Measurements from ENCODE around the gene TTC7B.

TTC7B gene

DNA sequence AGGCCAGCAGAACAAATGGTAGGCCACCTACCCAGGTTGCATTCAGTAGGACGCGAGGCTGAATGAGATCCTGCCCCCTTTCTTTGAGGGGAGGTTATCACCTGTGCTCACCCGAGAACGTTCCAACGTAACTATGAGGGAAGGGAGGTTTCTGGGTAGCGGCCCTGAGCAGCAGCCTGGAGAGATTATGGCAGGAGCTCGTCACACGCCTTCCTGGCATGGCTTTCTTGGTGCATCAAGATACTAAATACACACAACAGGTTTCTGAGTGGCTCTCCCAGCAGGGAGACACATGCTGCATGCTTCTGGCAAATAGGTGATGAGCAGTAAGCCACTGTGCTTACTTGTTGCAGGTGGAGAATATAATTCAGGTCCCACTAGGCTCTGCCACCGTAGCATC, 271.7 kb downstream of the TTC7B start:
- H4K91ac ChIP-seq (ENCODE audit: low read depth, low read length): no peak overlapping the region
- H3K14ac ChIP-seq (ENCODE audit: low read length): no peak overlapping the region
- no peak for DNase-seq
- H3K4me3 ChIP-seq (ENCODE audit: low read depth, low read length): no peak overlapping the region
- no peak overlapping the region for H2BK12ac ChIP-seq (ENCODE audit: low read length)
- H3K79me1 ChIP-seq (ENCODE audit: low read length): no peaks in the 10 kb centered on the region
- no peak overlapping the region for H3K4me2 ChIP-seq (ENCODE audit: low read length)
- H2BK5ac ChIP-seq (ENCODE audit: low read depth, low read length, poor library complexity): no peak overlapping the region
- H3K79me2 ChIP-seq (ENCODE audit: control insufficient read depth, insufficient read depth, low read length, poor library complexity): no peaks in the 10 kb centered on the region
- no peak overlapping the region for H3K18ac ChIP-seq (ENCODE audit: low read length)
- WGBS (ENCODE audit: extremely low coverage, insufficient coverage, insufficient read length): no CpG with 5 or more reads among the region's 9 CpGs
- no peak overlapping the region for H3K27ac ChIP-seq (ENCODE audit: low read depth, low read length)
- peaks cover 5 to 17% of the 10 kb centered on the region in 2 experiments for H3K36me3 ChIP-seq (ENCODE audit: control insufficient read depth in 1 of 2, insufficient read depth in 2 of 2, low read length in 2 of 2)
- no peak overlapping the region for H3K4ac ChIP-seq (ENCODE audit: low read depth, low read length)
- H3K9me3 ChIP-seq (ENCODE audit: insufficient read depth, low read depth, low read length): peaks cover 2% of the 10 kb centered on the region
- no peak overlapping the region for H4K12ac ChIP-seq (ENCODE audit: low read depth, low read length)
- no peaks in the 10 kb centered on the region for H3K27me3 ChIP-seq (ENCODE audit: insufficient read depth, low read length)
- H2AFZ ChIP-seq (ENCODE audit: insufficient read depth, low read length, poor library complexity): no peak overlapping the region
- H2AK5ac ChIP-seq (ENCODE audit: low read length): no peak overlapping the region
- no peak overlapping the region for H3K23ac ChIP-seq (ENCODE audit: low read length)
- H2BK120ac ChIP-seq (ENCODE audit: insufficient read depth, low read length, poor library complexity): no peak overlapping the region
- no peak overlapping the region for H4K8ac ChIP-seq (ENCODE audit: low read depth, low read length)
- no peak overlapping the region for H3K9ac ChIP-seq (ENCODE audit: low read length)
- H3K4me1 ChIP-seq (ENCODE audit: control insufficient read depth in 1 of 2, insufficient read depth in 2 of 2, low read length in 2 of 2): no peaks in the 10 kb centered on the region

DNA sequence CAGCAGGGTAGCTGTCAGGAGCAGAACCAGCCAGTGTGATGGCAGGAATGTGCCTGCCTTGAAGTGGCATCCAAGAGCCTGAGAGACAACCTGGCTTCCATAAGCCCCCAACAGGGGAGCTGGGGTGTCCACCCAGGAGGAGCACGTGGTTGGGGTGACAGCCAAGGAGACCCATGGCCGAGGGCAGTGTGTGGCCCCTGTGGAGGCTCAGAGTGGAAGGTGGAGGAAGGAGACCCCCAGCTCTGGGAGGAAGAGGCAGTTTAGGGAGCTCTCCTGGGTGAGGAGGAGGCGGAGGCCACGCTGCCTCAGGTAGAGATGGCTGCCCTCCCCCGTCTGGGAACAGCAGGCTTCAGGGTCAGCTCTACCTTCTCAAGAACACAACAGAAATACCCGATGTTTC, 272.4 kb downstream of the TTC7B start:
- no peak overlapping the region for H2BK120ac ChIP-seq (ENCODE audit: insufficient read depth, low read length, poor library complexity)
- H3K14ac ChIP-seq (ENCODE audit: low read length): no peak overlapping the region
- WGBS (ENCODE audit: extremely low coverage, insufficient coverage, insufficient read length): no CpG with 5 or more reads among the region's 6 CpGs
- no peak overlapping the region for H3K9ac ChIP-seq (ENCODE audit: low read length)
- H2AFZ ChIP-seq (ENCODE audit: insufficient read depth, low read length, poor library complexity): no peak overlapping the region
- no peaks in the 10 kb centered on the region for H3K79me1 ChIP-seq (ENCODE audit: low read length)
- H2AK5ac ChIP-seq (ENCODE audit: low read length): no peak overlapping the region
- H3K79me2 ChIP-seq (ENCODE audit: control insufficient read depth, insufficient read depth, low read length, poor library complexity): no peaks in the 10 kb centered on the region
- H3K9me3 ChIP-seq (ENCODE audit: insufficient read depth, low read depth, low read length): peaks cover 2% of the 10 kb centered on the region
- no peak overlapping the region for H2BK5ac ChIP-seq (ENCODE audit: low read depth, low read length, poor library complexity)
- no peak overlapping the region for H3K23ac ChIP-seq (ENCODE audit: low read length)
- H3K4me1 ChIP-seq (ENCODE audit: control insufficient read depth in 1 of 2, insufficient read depth in 2 of 2, low read length in 2 of 2): no peaks in the 10 kb centered on the region
- no peak overlapping the region for H4K12ac ChIP-seq (ENCODE audit: low read depth, low read length)
- H4K91ac ChIP-seq (ENCODE audit: low read depth, low read length): no peak overlapping the region
- H3K18ac ChIP-seq (ENCODE audit: low read length): no peak overlapping the region
- no peaks in the 10 kb centered on the region for H3K27me3 ChIP-seq (ENCODE audit: insufficient read depth, low read length)
- H3K4me2 ChIP-seq (ENCODE audit: low read length): no peak overlapping the region
- H3K36me3 ChIP-seq (ENCODE audit: control insufficient read depth in 1 of 2, insufficient read depth in 2 of 2, low read length in 2 of 2): peaks cover 9 to 22% of the 10 kb centered on the region in 2 experiments
- H3K27ac ChIP-seq (ENCODE audit: low read depth, low read length): no peak overlapping the region
- no peak overlapping the region for H3K4ac ChIP-seq (ENCODE audit: low read depth, low read length)
- no peak for DNase-seq
- H2BK12ac ChIP-seq (ENCODE audit: low read length): no peak overlapping the region
- no peak overlapping the region for H3K4me3 ChIP-seq (ENCODE audit: low read depth, low read length)
- H4K8ac ChIP-seq (ENCODE audit: low read depth, low read length): no peak overlapping the region

DNA sequence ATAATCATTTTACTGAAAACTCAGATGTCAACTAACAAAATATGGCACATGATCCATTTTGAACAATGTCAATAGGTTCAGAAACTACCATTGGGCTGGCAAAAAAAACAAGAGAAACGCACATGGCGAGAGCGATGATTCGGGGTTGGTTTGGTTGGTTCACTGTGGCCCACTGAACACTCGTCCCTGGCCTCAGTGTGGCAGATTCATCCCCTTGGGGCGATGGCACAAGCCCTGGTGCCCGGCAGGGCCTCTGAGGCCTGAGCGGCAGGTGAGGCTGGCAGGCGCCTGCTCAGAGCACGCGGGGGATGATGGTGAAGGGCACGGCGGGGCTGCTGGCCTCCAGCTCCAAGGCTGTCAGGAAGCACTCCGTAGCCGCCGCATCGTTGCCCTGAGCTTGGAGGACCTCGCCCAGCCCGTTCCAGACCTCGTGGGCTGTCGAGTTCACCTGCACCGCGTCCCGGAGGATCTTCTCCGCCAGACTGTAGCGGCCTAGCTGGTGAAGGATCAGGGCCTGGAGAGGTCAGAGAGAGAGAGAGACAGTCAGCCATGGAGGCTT, 275.1 kb downstream of the TTC7B start:
- no peak overlapping the region for H4K12ac ChIP-seq (ENCODE audit: low read depth, low read length)
- H3K4me1 ChIP-seq (ENCODE audit: control insufficient read depth in 1 of 2, insufficient read depth in 2 of 2, low read length in 2 of 2): no peaks in the 10 kb centered on the region

DNA sequence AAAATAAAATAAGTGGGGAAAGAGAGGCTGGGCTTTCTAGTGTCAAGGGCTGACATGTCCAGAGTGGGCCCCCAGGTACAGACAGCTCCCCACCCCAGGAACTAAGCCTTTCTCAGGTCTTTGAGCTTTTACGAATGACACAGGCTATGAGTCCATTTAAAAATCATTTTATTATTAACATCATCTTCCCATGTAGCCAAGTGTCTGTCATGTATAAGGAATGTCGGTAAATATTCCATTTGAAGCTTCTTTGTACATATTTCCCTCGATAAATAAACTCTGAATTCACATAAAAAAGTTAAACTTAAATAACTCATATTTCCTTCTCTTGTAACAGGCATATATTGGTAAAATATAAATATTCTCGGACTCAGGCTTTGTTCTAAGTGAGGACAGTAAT, 275.8 kb downstream of the TTC7B start:
- Histone ChIP-seq H3K79me1 (ENCODE audit: low read length) (no peaks in the 10 kb centered on the region), H2AFZ (ENCODE audit: insufficient read depth, low read length, poor library complexity) (no peak overlapping the region), H4K12ac (ENCODE audit: low read depth, low read length) (no peak overlapping the region), H3K14ac (ENCODE audit: low read length) (no peak overlapping the region), H4K91ac (ENCODE audit: low read depth, low read length) (no peak overlapping the region), H3K23ac (ENCODE audit: low read length) (no peak overlapping the region), H2BK5ac (ENCODE audit: low read depth, low read length, poor library complexity) (no peak overlapping the region), H2AK5ac (ENCODE audit: low read length) (no peak overlapping the region), H2BK120ac (ENCODE audit: insufficient read depth, low read length, poor library complexity) (no peak overlapping the region), H3K9me3 (ENCODE audit: insufficient read depth, low read depth, low read length) (peaks cover 2% of the 10 kb centered on the region), H3K18ac (ENCODE audit: low read length) (no peak overlapping the region), H3K4me3 (ENCODE audit: low read depth, low read length) (no peak overlapping the region), H3K27me3 (ENCODE audit: insufficient read depth, low read length) (no peaks in the 10 kb centered on the region), H3K4me2 (ENCODE audit: low read length) (no peak overlapping the region), H3K36me3 (ENCODE audit: control insufficient read depth in 1 of 2, insufficient read depth in 2 of 2, low read length in 2 of 2) (peaks cover 9 to 22% of the 10 kb centered on the region in 2 experiments), H2BK12ac (ENCODE audit: low read length) (no peak overlapping the region), H3K9ac (ENCODE audit: low read length) (no peak overlapping the region), H3K4me1 (ENCODE audit: control insufficient read depth in 1 of 2, insufficient read depth in 2 of 2, low read length in 2 of 2) (no peaks in the 10 kb centered on the region), H3K79me2 (ENCODE audit: control insufficient read depth, insufficient read depth, low read length, poor library complexity) (no peaks in the 10 kb centered on the region), H3K27ac (ENCODE audit: low read depth, low read length) (no peak overlapping the region), H4K8ac (ENCODE audit: low read depth, low read length) (no peak overlapping the region), H3K4ac (ENCODE audit: low read depth, low read length) (no peak overlapping the region)
- no peak for DNase-seq
- 100% methylated on average over 1 of the region's 4 CpGs for WGBS (ENCODE audit: extremely low coverage, insufficient coverage, insufficient read length)

More for the DNA sequence above, 275.1 kb downstream of the TTC7B start:
- H2BK12ac ChIP-seq (ENCODE audit: low read length): no peak overlapping the region
- H3K36me3 ChIP-seq (ENCODE audit: control insufficient read depth in 1 of 2, insufficient read depth in 2 of 2, low read length in 2 of 2): peaks cover 9 to 22% of the 10 kb centered on the region in 2 experiments
- no peak overlapping the region for H2AFZ ChIP-seq (ENCODE audit: insufficient read depth, low read length, poor library complexity)
- H3K9me3 ChIP-seq (ENCODE audit: insufficient read depth, low read depth, low read length): peaks cover 2% of the 10 kb centered on the region
- WGBS (ENCODE audit: extremely low coverage, insufficient coverage, insufficient read length): no CpG with 5 or more reads among the region's 26 CpGs
- DNase-seq: no peak
- H3K23ac ChIP-seq (ENCODE audit: low read length): peak overlapping the region; percentile 30
- H2BK5ac ChIP-seq (ENCODE audit: low read depth, low read length, poor library complexity): no peak overlapping the region
- H2AK5ac ChIP-seq (ENCODE audit: low read length): no peak overlapping the region
- H3K27ac ChIP-seq (ENCODE audit: low read depth, low read length): no peak overlapping the region
- no peak overlapping the region for H3K4me2 ChIP-seq (ENCODE audit: low read length)
- H3K18ac ChIP-seq (ENCODE audit: low read length): no peak overlapping the region
- no peak overlapping the region for H3K4me3 ChIP-seq (ENCODE audit: low read depth, low read length)
- H3K9ac ChIP-seq (ENCODE audit: low read length): no peak overlapping the region
- H3K14ac ChIP-seq (ENCODE audit: low read length): no peak overlapping the region
- no peaks in the 10 kb centered on the region for H3K79me2 ChIP-seq (ENCODE audit: control insufficient read depth, insufficient read depth, low read length, poor library complexity)
- no peaks in the 10 kb centered on the region for H3K27me3 ChIP-seq (ENCODE audit: insufficient read depth, low read length)
- no peak overlapping the region for H3K4ac ChIP-seq (ENCODE audit: low read depth, low read length)
- H3K79me1 ChIP-seq (ENCODE audit: low read length): no peaks in the 10 kb centered on the region
- H4K91ac ChIP-seq (ENCODE audit: low read depth, low read length): no peak overlapping the region
- H4K8ac ChIP-seq (ENCODE audit: low read depth, low read length): no peak overlapping the region
- H2BK120ac ChIP-seq (ENCODE audit: insufficient read depth, low read length, poor library complexity): no peak overlapping the region

Measured in trophoblast cell (in vitro differentiated cells and primary cell).